Testis (tissue), 2 donors: Measurements from ENCODE around the gene STX17.
"Not testable (repeated sequence)": the region's sequence is repeated elsewhere in the genome, so short reads cannot be mapped to it uniquely, and the experiment has no call there.

Experiments used
- CTCF ChIP-seq, 3 experiments: fragments of 450-650 bp in 2 of 3; fragments of 200-600 bp in 1 of 3; sonication (generic) in 1 of 3; IDR thresholded peaks; one replicate each; pipeline ENCODE4 v1.5.1; 2016 to 2019; ENCODE audit warnings: antibody characterized with exemption in 3 of 3, mild to moderate bottlenecking in 2 of 3, moderate library complexity in 1 of 3
- POLR2A ChIP-seq: fragments of 450-650 bp; IDR thresholded peaks from one replicate; pipeline ENCODE4 v1.6.1; 2017; ENCODE audit warnings: antibody characterized with exemption, mild to moderate bottlenecking, moderate library complexity

- not testable (repeated sequence) for TF ChIP-seq POLR2A; CTCF (IDR thresholded peaks at IDR 0.05)
Observed at GRCh38 chr9:99990508-99990907, 84.1 kb downstream of the STX17 start.
